GM21447 (cell line): ENCODE data around the gene GRK1.
A peak's percentile ranks its signal among the peaks of the same experiment; 100 is the strongest.

Experiments
- ATAC-seq: cut with Tn5 transposase; IDR thresholded peaks from one replicate; pipeline ENCODE4 v1.9.1; 2021; ENCODE audit not compliant: unreplicated experiment

The GRK1 gene

GRCh38 chr13:113756441-113757097, 89.5 kb downstream of the GRK1 start:
- ATAC-seq = no peak

- ATAC-seq = peak; percentile 80
Observed at GRCh38 chr13:113758651-113759524, 91.9 kb downstream of the GRK1 start, which contains the start of gene TMEM255B. Gene TMEM255B (plus strand): TSS chr13:113759226. CDS start chr13:113759270, 44 bp downstream.

GRCh38 chr13:113759525-113760137, 92.6 kb downstream of the GRK1 start:
- no peak for ATAC-seq

- ATAC-seq = no peak
Observed at GRCh38 chr13:113761136-113761535, 94.1 kb downstream of the GRK1 start.

GRCh38 chr13:113762075-113762474, 95.1 kb downstream of the GRK1 start:
- no peak for ATAC-seq

- no peak for ATAC-seq
Observed at GRCh38 chr13:113762538-113762937, 95.5 kb downstream of the GRK1 start.

GRCh38 chr13:113763254-113763653, 96.2 kb downstream of the GRK1 start:
- no peak for ATAC-seq

- ATAC-seq = no peak
Observed at GRCh38 chr13:113763961-113764792, 97.2 kb downstream of the GRK1 start.

- ATAC-seq = no peak
Observed at GRCh38 chr13:113764793-113765563, 98.0 kb downstream of the GRK1 start.

GRCh38 chr13:113765564-113765910, 98.5 kb downstream of the GRK1 start:
- ATAC-seq = no peak

- no peak for ATAC-seq
Observed at GRCh38 chr13:113766035-113766800, 99.2 kb downstream of the GRK1 start.

- no peak for ATAC-seq
Observed at GRCh38 chr13:113767366-113767765, 100.3 kb downstream of the GRK1 start.

GRCh38 chr13:113768018-113768905, 101.2 kb downstream of the GRK1 start:
- ATAC-seq = no peak

- no peak for ATAC-seq
Observed at GRCh38 chr13:113769106-113769505, 102.1 kb downstream of the GRK1 start.

- ATAC-seq = no peak
Observed at GRCh38 chr13:113769881-113770280, 102.9 kb downstream of the GRK1 start.

GRCh38 chr13:113770441-113770840, 103.4 kb downstream of the GRK1 start:
- ATAC-seq = no peak

GRCh38 chr13:113770937-113771336, 103.9 kb downstream of the GRK1 start:
- no peak for ATAC-seq

- no peak for ATAC-seq
Observed at GRCh38 chr13:113771709-113772331, 104.8 kb downstream of the GRK1 start.
